NCI-H2081 treated with DMSO at 0.1 percent for 48 hours (cell line): Measurements from ENCODE around the gene TENT4A.

ENCODE experiments used
- DNase-seq: peaks from one replicate; lab custom pipeline; 2025; lab: John Stamatoyannopoulos, UW

Gene TENT4A

GRCh38 chr5:6718161-6718681 is 5.0 kb downstream of the TENT4A start:
- no peak for DNase-seq

GRCh38 chr5:6718718-6719117 is 5.5 kb downstream of the TENT4A start:
- no peak for DNase-seq

- no peak for DNase-seq
Observed at GRCh38 chr5:6719417-6719816, 6.2 kb downstream of the TENT4A start.

GRCh38 chr5:6719896-6720560 is 6.8 kb downstream of the TENT4A start:
- no peak for DNase-seq

- no peak for DNase-seq
Observed at GRCh38 chr5:6720561-6720921, 7.3 kb downstream of the TENT4A start.

- DNase-seq, result no peak
Observed at GRCh38 chr5:6721442-6721841, 8.2 kb downstream of the TENT4A start.

GRCh38 chr5:6722015-6722414 is 8.8 kb downstream of the TENT4A start:
- DNase-seq, result no peak

GRCh38 chr5:6723122-6723815 is 10.0 kb downstream of the TENT4A start:
- DNase-seq, result no peak

- no peak for DNase-seq
Observed at GRCh38 chr5:6723816-6724300, 10.6 kb downstream of the TENT4A start.

GRCh38 chr5:6724321-6724929 is 11.2 kb downstream of the TENT4A start:
- no peak for DNase-seq

GRCh38 chr5:6725421-6725820 is 12.2 kb downstream of the TENT4A start:
- no peak for DNase-seq

- DNase-seq, result no peak
Observed at GRCh38 chr5:6726006-6726405, 12.8 kb downstream of the TENT4A start.

- DNase-seq, result no peak
Observed at GRCh38 chr5:6727231-6727630, 14.0 kb downstream of the TENT4A start.

- peak; percentile 33 for DNase-seq
Observed at GRCh38 chr5:6728011-6728794, 15.0 kb downstream of the TENT4A start.

GRCh38 chr5:6728795-6729183 is 15.6 kb downstream of the TENT4A start:
- DNase-seq, result no peak

- no peak for DNase-seq
Observed at GRCh38 chr5:6729386-6730310, 16.4 kb downstream of the TENT4A start.

- DNase-seq, result no peak
Observed at GRCh38 chr5:6730407-6730806, 17.2 kb downstream of the TENT4A start.

- DNase-seq, result no peak
Observed at GRCh38 chr5:6730807-6731206, 17.6 kb downstream of the TENT4A start.

- no peak for DNase-seq
Observed at GRCh38 chr5:6731465-6732237, 18.4 kb downstream of the TENT4A start.

- DNase-seq, result no peak
Observed at GRCh38 chr5:6732634-6733410, 19.6 kb downstream of the TENT4A start.
